ENCODE measurements around the gene SIRPB1. TPM values are rescaled to one million over a fixed set of nuclear protein-coding genes. Genes with fewer than 3 reads are reported as not detected.

Gene SIRPB1
- total RNA-seq, 1 experiment from 2014 or later, result not detected

DNA sequence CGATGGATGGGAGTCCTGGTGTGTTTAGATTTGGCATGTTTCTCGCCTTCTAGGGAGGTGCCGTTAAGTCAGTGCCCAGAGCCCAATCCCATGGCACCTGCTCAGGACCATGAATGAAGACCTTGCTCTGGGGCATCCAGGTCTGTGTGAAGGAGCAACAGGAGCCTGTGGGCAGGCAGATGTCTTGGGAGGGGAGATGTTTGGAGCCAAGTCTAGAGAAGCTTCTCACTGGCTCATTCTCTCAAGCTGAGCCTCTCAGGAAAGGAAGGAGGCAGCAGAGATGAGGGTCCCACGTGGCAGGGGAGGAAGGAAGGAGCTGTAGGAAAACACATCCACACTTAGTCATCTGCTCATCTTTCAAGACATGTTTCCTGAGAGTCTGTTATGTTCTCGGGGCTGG lies 9.5 kb upstream of the SIRPB1 start:
- Mint-ChIP-seq H3K4me1 (peaks cover 31% of the 10 kb centered on the region), H3K4me3 (no peak overlapping the region), H3K27ac (no peak overlapping the region), H3K27me3 (ENCODE audit: low read depth) (peaks cover 8% of the 10 kb centered on the region; the same call in 1 of the 2 replicates), H3K9me3 (0 out of 2 replicates have a peak, but pooled peaks cover 3% of the 10 kb centered on the region), H3K36me3 (no peaks in the 10 kb centered on the region; the same call in 1 of the 2 replicates)
- POLR2A ChIA-PET, result no interaction called here
- no peak for DNase-seq (ENCODE audit: low spot score)
- TF ChIP-seq RORB (CRISPR knock-in tag; IDR thresholded peaks at IDR 0.05), result no peak
- no peak for TF ChIP-seq FOXP1 (CRISPR knock-in tag; IDR thresholded peaks at IDR 0.05; ENCODE audit: borderline replicate concordance)
- TF ChIP-seq, protein P1, sequence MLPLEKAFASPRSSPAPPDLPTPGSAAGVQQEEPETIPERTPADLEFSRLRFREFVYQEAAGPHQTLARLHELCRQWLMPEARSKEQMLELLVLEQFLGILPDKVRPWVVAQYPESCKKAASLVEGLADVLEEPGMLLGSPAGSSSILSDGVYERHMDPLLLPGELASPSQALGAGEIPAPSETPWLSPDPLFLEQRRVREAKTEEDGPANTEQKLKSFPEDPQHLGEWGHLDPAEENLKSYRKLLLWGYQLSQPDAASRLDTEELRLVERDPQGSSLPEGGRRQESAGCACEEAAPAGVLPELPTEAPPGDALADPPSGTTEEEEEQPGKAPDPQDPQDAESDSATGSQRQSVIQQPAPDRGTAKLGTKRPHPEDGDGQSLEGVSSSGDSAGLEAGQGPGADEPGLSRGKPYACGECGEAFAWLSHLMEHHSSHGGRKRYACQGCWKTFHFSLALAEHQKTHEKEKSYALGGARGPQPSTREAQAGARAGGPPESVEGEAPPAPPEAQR (CRISPR knock-in tag; IDR thresholded peaks at IDR 0.05), result no peak
- TF ChIP-seq, protein P2, sequence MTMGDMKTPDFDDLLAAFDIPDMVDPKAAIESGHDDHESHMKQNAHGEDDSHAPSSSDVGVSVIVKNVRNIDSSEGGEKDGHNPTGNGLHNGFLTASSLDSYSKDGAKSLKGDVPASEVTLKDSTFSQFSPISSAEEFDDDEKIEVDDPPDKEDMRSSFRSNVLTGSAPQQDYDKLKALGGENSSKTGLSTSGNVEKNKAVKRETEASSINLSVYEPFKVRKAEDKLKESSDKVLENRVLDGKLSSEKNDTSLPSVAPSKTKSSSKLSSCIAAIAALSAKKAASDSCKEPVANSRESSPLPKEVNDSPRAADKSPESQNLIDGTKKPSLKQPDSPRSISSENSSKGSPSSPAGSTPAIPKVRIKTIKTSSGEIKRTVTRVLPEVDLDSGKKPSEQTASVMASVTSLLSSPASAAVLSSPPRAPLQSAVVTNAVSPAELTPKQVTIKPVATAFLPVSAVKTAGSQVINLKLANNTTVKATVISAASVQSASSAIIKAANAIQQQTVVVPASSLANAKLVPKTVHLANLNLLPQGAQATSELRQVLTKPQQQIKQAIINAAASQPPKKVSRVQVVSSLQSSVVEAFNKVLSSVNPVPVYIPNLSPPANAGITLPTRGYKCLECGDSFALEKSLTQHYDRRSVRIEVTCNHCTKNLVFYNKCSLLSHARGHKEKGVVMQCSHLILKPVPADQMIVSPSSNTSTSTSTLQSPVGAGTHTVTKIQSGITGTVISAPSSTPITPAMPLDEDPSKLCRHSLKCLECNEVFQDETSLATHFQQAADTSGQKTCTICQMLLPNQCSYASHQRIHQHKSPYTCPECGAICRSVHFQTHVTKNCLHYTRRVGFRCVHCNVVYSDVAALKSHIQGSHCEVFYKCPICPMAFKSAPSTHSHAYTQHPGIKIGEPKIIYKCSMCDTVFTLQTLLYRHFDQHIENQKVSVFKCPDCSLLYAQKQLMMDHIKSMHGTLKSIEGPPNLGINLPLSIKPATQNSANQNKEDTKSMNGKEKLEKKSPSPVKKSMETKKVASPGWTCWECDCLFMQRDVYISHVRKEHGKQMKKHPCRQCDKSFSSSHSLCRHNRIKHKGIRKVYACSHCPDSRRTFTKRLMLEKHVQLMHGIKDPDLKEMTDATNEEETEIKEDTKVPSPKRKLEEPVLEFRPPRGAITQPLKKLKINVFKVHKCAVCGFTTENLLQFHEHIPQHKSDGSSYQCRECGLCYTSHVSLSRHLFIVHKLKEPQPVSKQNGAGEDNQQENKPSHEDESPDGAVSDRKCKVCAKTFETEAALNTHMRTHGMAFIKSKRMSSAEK (CRISPR knock-in tag; IDR thresholded peaks at IDR 0.05; ENCODE audit: borderline replicate concordance), result no peak
- TF ChIP-seq ZNF219 (CRISPR knock-in tag; IDR thresholded peaks at IDR 0.05; ENCODE audit: borderline replicate concordance), result no peak
- no peak for TF ChIP-seq SOX15 (CRISPR knock-in tag; IDR thresholded peaks at IDR 0.05)
- TF ChIP-seq, protein P3, sequence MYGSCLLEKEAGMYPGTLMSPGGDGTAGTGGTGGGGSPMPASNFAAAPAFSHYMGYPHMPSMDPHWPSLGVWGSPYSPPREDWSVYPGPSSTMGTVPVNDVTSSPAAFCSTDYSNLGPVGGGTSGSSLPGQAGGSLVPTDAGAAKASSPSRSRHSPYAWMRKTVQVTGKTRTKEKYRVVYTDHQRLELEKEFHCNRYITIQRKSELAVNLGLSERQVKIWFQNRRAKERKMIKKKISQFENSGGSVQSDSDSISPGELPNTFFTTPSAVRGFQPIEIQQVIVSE (CRISPR knock-in tag; IDR thresholded peaks at IDR 0.05; ENCODE audit: borderline replicate concordance), result no peak
- TF ChIP-seq, protein P4, sequence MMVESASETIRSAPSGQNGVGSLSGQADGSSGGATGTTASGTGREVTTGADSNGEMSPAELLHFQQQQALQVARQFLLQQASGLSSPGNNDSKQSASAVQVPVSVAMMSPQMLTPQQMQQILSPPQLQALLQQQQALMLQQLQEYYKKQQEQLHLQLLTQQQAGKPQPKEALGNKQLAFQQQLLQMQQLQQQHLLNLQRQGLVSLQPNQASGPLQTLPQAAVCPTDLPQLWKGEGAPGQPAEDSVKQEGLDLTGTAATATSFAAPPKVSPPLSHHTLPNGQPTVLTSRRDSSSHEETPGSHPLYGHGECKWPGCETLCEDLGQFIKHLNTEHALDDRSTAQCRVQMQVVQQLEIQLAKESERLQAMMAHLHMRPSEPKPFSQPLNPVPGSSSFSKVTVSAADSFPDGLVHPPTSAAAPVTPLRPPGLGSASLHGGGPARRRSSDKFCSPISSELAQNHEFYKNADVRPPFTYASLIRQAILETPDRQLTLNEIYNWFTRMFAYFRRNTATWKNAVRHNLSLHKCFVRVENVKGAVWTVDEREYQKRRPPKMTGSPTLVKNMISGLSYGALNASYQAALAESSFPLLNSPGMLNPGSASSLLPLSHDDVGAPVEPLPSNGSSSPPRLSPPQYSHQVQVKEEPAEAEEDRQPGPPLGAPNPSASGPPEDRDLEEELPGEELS (CRISPR knock-in tag; IDR thresholded peaks at IDR 0.05), result no peak
- TF ChIP-seq, protein P5, sequence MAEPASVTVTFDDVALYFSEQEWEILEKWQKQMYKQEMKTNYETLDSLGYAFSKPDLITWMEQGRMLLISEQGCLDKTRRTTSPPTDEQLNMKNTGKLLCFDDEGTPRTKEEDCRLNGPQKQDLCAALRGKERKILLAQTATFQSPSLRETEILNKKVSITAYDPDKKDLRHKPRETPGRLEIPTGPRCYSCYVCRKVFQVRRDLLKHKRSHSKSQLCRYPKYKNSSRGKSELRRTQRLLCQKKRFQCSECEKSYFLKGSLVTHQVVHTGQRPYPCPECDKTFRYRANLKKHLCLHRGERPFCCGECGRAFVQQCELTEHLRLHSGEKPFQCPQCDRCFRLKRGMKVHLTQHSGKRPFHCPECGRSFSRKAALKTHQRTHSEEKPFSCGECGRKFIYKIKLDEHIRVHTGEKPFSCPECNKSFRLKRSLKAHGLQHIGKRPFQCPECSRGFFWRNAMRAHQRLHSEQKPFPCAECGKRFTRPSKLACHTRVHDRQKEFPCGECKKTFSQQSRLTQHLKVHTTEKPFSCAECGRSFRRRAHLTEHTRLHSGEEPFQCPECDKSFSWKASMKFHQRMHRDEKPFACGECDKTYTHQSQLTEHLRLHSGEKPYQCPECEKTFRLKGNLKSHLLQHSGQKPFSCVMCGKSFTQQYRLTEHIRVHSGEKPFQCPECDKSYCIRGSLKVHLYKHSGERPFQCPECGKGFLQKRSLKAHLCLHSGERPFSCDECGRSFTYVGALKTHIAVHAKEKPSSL (CRISPR knock-in tag; conservative IDR thresholded peaks at IDR 0.05), result no peak
- TF ChIP-seq CBFB (CRISPR knock-in tag; IDR thresholded peaks at IDR 0.05; ENCODE audit: low read depth), result no peak
- TF ChIP-seq, protein P6, sequence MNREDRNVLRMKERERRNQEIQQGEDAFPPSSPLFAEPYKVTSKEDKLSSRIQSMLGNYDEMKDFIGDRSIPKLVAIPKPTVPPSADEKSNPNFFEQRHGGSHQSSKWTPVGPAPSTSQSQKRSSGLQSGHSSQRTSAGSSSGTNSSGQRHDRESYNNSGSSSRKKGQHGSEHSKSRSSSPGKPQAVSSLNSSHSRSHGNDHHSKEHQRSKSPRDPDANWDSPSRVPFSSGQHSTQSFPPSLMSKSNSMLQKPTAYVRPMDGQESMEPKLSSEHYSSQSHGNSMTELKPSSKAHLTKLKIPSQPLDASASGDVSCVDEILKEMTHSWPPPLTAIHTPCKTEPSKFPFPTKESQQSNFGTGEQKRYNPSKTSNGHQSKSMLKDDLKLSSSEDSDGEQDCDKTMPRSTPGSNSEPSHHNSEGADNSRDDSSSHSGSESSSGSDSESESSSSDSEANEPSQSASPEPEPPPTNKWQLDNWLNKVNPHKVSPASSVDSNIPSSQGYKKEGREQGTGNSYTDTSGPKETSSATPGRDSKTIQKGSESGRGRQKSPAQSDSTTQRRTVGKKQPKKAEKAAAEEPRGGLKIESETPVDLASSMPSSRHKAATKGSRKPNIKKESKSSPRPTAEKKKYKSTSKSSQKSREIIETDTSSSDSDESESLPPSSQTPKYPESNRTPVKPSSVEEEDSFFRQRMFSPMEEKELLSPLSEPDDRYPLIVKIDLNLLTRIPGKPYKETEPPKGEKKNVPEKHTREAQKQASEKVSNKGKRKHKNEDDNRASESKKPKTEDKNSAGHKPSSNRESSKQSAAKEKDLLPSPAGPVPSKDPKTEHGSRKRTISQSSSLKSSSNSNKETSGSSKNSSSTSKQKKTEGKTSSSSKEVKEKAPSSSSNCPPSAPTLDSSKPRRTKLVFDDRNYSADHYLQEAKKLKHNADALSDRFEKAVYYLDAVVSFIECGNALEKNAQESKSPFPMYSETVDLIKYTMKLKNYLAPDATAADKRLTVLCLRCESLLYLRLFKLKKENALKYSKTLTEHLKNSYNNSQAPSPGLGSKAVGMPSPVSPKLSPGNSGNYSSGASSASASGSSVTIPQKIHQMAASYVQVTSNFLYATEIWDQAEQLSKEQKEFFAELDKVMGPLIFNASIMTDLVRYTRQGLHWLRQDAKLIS (CRISPR knock-in tag; IDR thresholded peaks at IDR 0.05; ENCODE audit: borderline replicate concordance), result no peak
- no peak for TF ChIP-seq NFE2L1 (CRISPR knock-in tag; IDR thresholded peaks at IDR 0.05)
- TF ChIP-seq ZNF138 (CRISPR knock-in tag; conservative IDR thresholded peaks at IDR 0.05), result no peak
- TF ChIP-seq NFATC4 (CRISPR knock-in tag; IDR thresholded peaks at IDR 0.05), result no peak
- no peak for TF ChIP-seq KAT7 (CRISPR knock-in tag; IDR thresholded peaks at IDR 0.05; ENCODE audit: borderline replicate concordance)
- TF ChIP-seq HMGA2 (CRISPR knock-in tag; IDR thresholded peaks at IDR 0.05), result no peak
- TF ChIP-seq, protein P7, sequence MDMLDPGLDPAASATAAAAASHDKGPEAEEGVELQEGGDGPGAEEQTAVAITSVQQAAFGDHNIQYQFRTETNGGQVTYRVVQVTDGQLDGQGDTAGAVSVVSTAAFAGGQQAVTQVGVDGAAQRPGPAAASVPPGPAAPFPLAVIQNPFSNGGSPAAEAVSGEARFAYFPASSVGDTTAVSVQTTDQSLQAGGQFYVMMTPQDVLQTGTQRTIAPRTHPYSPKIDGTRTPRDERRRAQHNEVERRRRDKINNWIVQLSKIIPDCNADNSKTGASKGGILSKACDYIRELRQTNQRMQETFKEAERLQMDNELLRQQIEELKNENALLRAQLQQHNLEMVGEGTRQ (CRISPR knock-in tag; IDR thresholded peaks at IDR 0.05), result no peak
- CTCF ChIA-PET, result no interaction called here
- ATAC-seq, result no peak

Data from WTC11 (cell line).